Activated naive CD8-positive, alpha-beta T cell treated with anti-CD3 and anti-CD28 coated beads, Interleukin-2, amount 10 ng/mL, durations not matched to agents 7 days and 5 days (primary cell): ENCODE measurements around the gene FKBP9. TPM values are rescaled to one million over a fixed set of nuclear protein-coding genes. Genes with fewer than 3 reads are reported as not detected.
"Not testable (repeated sequence)": the region's sequence is repeated elsewhere in the genome, so short reads cannot be mapped to it uniquely, and the experiment has no call there.

Source experiments
- ATAC-seq: fragments of 150-1000 bp; cut with Tn5 transposase; one replicate; pipeline ENCODE4 v1.10.0; 2021; ENCODE audit warnings: low read depth, moderate library complexity
- POLR2A ChIA-PET: fragments of 350-600 bp; sonication (Branson Sonifier 250); formaldehyde crosslinking; loops from one replicate; lab custom pipeline; 2021; ENCODE audit warnings: antibody characterized with exemption; lab: Charles Lee
- DNase-seq: peaks from one replicate; pipeline ENCODE4 v3.0.0; 2021
- H3K27ac Mint-ChIP-seq: one replicate; pipeline ENCODE4 v1.8.0; 2022; ENCODE audit warnings: mild to moderate bottlenecking, mixed read lengths
- H3K27me3 Mint-ChIP-seq: one replicate; pipeline ENCODE4 v1.8.0; 2022; ENCODE audit warnings: mild to moderate bottlenecking, moderate library complexity, mixed read lengths
- H3K36me3 Mint-ChIP-seq: one replicate; pipeline ENCODE4 v1.8.0; 2021; ENCODE audit warnings: mild to moderate bottlenecking, mixed read lengths
- H3K4me1 Mint-ChIP-seq: one replicate; pipeline ENCODE4 v1.8.0; 2021; ENCODE audit warnings: mixed read lengths
- H3K4me3 Mint-ChIP-seq: one replicate; pipeline ENCODE4 v1.8.0; 2022; ENCODE audit warnings: mild to moderate bottlenecking, moderate library complexity, mixed read lengths
- H3K9me3 Mint-ChIP-seq: one replicate; pipeline ENCODE4 v1.8.0; 2021; ENCODE audit warnings: mixed read lengths
- total RNA-seq, 2 experiments: library from RNA; stranded (reverse); gene quantifications; one replicate each; pipeline ENCODE4 v1.2.3, GENCODE V29; 2021

The FKBP9 gene
- total RNA-seq, 2 experiments from 2014 or later, result 0.37 to 0.83 TPM

- H3K27me3 Mint-ChIP-seq, result peaks cover 26% of the 10 kb centered on the region
- ATAC-seq, POLR2A ChIA-PET, H3K4me1 Mint-ChIP-seq, DNase-seq, H3K9me3 Mint-ChIP-seq, H3K4me3 Mint-ChIP-seq, H3K36me3 Mint-ChIP-seq, H3K27ac Mint-ChIP-seq: not testable (repeated sequence)
These were observed 10.0 kb downstream of the FKBP9 start for GRCh38 chr7:32967268-32967582.

- not testable (repeated sequence) for DNase-seq
These were observed 14.7 kb downstream of the FKBP9 start for GRCh38 chr7:32971967-32972366.

GRCh38 chr7:32977159-32977558 lies 19.9 kb downstream of the FKBP9 start:
- H3K4me1 Mint-ChIP-seq, H3K4me3 Mint-ChIP-seq, DNase-seq, H3K9me3 Mint-ChIP-seq, POLR2A ChIA-PET, H3K27ac Mint-ChIP-seq, ATAC-seq, H3K36me3 Mint-ChIP-seq: not testable (repeated sequence)
- peaks cover 23% of the 10 kb centered on the region for H3K27me3 Mint-ChIP-seq

More at GRCh38 chr7:32971967-32972366, 14.7 kb downstream of the FKBP9 start:
- H3K27ac Mint-ChIP-seq, POLR2A ChIA-PET, H3K9me3 Mint-ChIP-seq, H3K36me3 Mint-ChIP-seq, H3K4me3 Mint-ChIP-seq, H3K4me1 Mint-ChIP-seq, ATAC-seq: not testable (repeated sequence)
- H3K27me3 Mint-ChIP-seq, result peaks cover 28% of the 10 kb centered on the region

GRCh38 chr7:32979246-32979645 lies 22.0 kb downstream of the FKBP9 start:
- H3K4me1 Mint-ChIP-seq, H3K36me3 Mint-ChIP-seq, H3K4me3 Mint-ChIP-seq, H3K27ac Mint-ChIP-seq, DNase-seq, POLR2A ChIA-PET, ATAC-seq, H3K9me3 Mint-ChIP-seq: not testable (repeated sequence)
- peaks cover 16% of the 10 kb centered on the region for H3K27me3 Mint-ChIP-seq

GRCh38 chr7:32979902-32980301 lies 22.7 kb downstream of the FKBP9 start:
- peaks cover 22% of the 10 kb centered on the region for H3K27me3 Mint-ChIP-seq
- ATAC-seq, H3K36me3 Mint-ChIP-seq, DNase-seq, H3K27ac Mint-ChIP-seq, H3K9me3 Mint-ChIP-seq, H3K4me1 Mint-ChIP-seq, H3K4me3 Mint-ChIP-seq, POLR2A ChIA-PET: not testable (repeated sequence)

- DNase-seq, H3K36me3 Mint-ChIP-seq, POLR2A ChIA-PET, H3K27ac Mint-ChIP-seq, H3K9me3 Mint-ChIP-seq: not testable (repeated sequence)
- Mint-ChIP-seq H3K4me3 (peak overlapping the region; percentile 58), H3K27me3 (peaks cover 48% of the 10 kb centered on the region), H3K4me1 (peaks cover 18% of the 10 kb centered on the region)
- ATAC-seq, result peak; percentile 50
These were observed 30.9 kb downstream of the FKBP9 start for GRCh38 chr7:32988148-32988547.

- H3K27ac Mint-ChIP-seq, POLR2A ChIA-PET: not testable (repeated sequence)
These were observed 33.9 kb downstream of the FKBP9 start for GRCh38 chr7:32991068-32991585.

GRCh38 chr7:32991975-32992700 lies 34.9 kb downstream of the FKBP9 start:
- H3K9me3 Mint-ChIP-seq, DNase-seq, H3K4me3 Mint-ChIP-seq, H3K27ac Mint-ChIP-seq, POLR2A ChIA-PET, H3K36me3 Mint-ChIP-seq: not testable (repeated sequence)
- peaks cover 19% of the 10 kb centered on the region for H3K4me1 Mint-ChIP-seq
- H3K27me3 Mint-ChIP-seq, result peaks cover 56% of the 10 kb centered on the region
- peak; percentile 48 for ATAC-seq

More at GRCh38 chr7:32991068-32991585, 33.9 kb downstream of the FKBP9 start:
- Mint-ChIP-seq H3K4me1 (peaks cover 19% of the 10 kb centered on the region), H3K27me3 (peaks cover 51% of the 10 kb centered on the region)
- H3K9me3 Mint-ChIP-seq, DNase-seq, H3K36me3 Mint-ChIP-seq, ATAC-seq, H3K4me3 Mint-ChIP-seq: not testable (repeated sequence)

GRCh38 chr7:32992750-32993149 lies 35.5 kb downstream of the FKBP9 start:
- peak; percentile 48 for ATAC-seq
- POLR2A ChIA-PET, H3K4me3 Mint-ChIP-seq, H3K27ac Mint-ChIP-seq, DNase-seq, H3K9me3 Mint-ChIP-seq, H3K36me3 Mint-ChIP-seq: not testable (repeated sequence)
- peaks cover 59% of the 10 kb centered on the region for H3K27me3 Mint-ChIP-seq
- H3K4me1 Mint-ChIP-seq, result peaks cover 19% of the 10 kb centered on the region

GRCh38 chr7:32997956-32998355 lies 40.7 kb downstream of the FKBP9 start:
- Mint-ChIP-seq H3K27me3 (peaks cover 41% of the 10 kb centered on the region), H3K4me1 (peaks cover 11% of the 10 kb centered on the region)
- H3K36me3 Mint-ChIP-seq, H3K27ac Mint-ChIP-seq, ATAC-seq, H3K4me3 Mint-ChIP-seq, H3K9me3 Mint-ChIP-seq, DNase-seq, POLR2A ChIA-PET: not testable (repeated sequence)

- DNase-seq, H3K27ac Mint-ChIP-seq, POLR2A ChIA-PET, H3K36me3 Mint-ChIP-seq, H3K9me3 Mint-ChIP-seq, H3K4me1 Mint-ChIP-seq: not testable (repeated sequence)
- Mint-ChIP-seq H3K27me3 (peaks cover 36% of the 10 kb centered on the region), H3K4me3 (peak overlapping the region; percentile 46)
- peak; percentile 70 for ATAC-seq
These were observed 41.3 kb downstream of the FKBP9 start for GRCh38 chr7:32998361-32999171.

GRCh38 chr7:32999380-32999779 lies 42.1 kb downstream of the FKBP9 start:
- H3K27ac Mint-ChIP-seq, H3K4me1 Mint-ChIP-seq, POLR2A ChIA-PET, H3K36me3 Mint-ChIP-seq, H3K9me3 Mint-ChIP-seq, ATAC-seq, H3K4me3 Mint-ChIP-seq, DNase-seq: not testable (repeated sequence)
- peaks cover 36% of the 10 kb centered on the region for H3K27me3 Mint-ChIP-seq

GRCh38 chr7:33003111-33003510 lies 45.9 kb downstream of the FKBP9 start:
- POLR2A ChIA-PET, H3K9me3 Mint-ChIP-seq, ATAC-seq, H3K27ac Mint-ChIP-seq, H3K4me3 Mint-ChIP-seq, DNase-seq, H3K36me3 Mint-ChIP-seq, H3K4me1 Mint-ChIP-seq: not testable (repeated sequence)
- peaks cover 13% of the 10 kb centered on the region for H3K27me3 Mint-ChIP-seq
